Hair follicular keratinocyte (primary cell): ENCODE measurements around the gene ADPRH. TPM values are rescaled to one million over a fixed set of nuclear protein-coding genes. Genes with fewer than 3 reads are reported as not detected.

ENCODE experiments used
- total RNA-seq: library from RNA; depleted of rRNA; stranded (reverse); fragments of >200 nt; gene quantifications from 2 replicates; pipeline ENCODE4 v1.2.3, GENCODE V29; 2015

ADPRH gene
- 1.5 TPM in 2 replicates for total RNA-seq

DNA sequence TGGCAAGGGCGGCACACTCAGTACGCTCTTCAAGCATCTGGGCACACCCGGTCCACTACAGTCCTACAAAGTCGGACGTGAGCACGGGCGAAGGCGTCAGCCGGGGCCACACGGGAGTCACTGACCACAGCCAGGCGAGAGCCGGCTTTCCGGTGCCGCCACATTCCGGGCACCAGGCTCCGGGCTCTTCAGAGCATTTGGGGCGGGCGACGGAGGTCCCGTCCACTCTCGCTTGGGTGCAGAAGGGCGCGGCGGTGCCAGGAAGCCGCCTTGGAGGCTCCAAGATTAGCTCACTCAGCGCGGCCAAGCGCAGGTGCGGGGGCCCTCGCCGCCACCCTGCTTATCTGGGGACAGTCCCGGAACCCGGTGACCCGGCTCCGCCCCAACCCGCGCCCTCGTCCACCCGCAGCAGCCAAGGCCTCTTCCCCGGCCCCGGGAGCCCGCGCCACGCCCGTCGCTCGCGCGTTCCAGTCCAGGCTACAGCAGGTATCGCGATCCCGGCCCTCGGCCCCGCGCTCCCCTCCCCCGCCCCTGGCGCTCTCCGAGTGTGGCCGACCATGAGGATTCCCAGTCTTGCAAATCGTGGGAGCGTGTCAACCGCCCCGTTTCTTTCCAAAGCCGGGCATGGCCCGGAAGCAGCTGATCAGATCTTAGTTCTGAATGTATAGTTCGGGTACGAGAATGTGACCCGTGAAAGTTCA lies at the start of gene ADPRH:
ADPRH (plus strand) TSS at position 127 of the 701 bp plus-strand sequence. CDS start 2,678 bp downstream, outside the sequence.

GRCh38 chr3:119559441-119559963 lies 19.8 kb upstream of the ADPRH start, which contains the start of gene CD80:
Gene CD80, minus strand, starts transcription at chr3:119559614. Its CDS starts 1,886 bp downstream, at chr3:119557728.

DNA sequence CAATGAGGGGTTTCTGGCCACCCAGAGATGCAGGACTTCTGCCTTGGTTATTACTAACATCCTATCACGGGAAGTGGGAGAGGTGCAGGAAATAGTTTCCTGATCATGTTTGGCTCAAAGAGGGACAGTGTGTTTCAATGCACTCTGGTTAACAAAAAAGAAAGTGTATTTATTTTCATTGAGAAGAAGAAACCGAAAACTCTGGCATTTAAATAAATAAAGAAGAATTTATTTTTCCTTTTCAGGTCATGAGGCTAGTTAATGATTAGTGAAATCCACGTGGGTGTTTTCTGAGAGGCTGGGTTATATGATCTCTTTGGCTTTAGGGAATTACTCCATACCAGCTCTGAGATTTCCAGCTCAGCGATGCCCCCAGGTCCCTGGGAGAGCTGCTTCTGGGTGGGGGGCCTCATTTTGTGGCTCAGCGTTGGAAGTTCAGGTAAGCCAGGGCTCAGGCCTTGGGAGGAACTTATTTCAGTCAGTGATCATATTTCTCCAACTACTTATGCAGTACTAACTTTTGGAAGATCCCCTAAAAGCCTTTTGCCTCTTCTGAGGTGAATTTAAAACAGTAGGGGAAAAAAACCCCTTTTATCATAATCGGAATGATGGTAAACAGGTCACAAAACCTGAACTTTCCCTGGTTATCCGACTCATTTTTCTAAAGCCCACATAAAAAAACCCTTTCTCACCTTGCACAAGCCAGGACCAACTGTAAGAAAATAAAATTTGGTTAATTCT lies 18.4 kb downstream of the ADPRH start, which contains the start of gene PLA1A:
PLA1A (plus strand) TSS at position 338 of the 741 bp plus-strand sequence; CDS start at position 367, 29 bp downstream.

Other genes starting within 250 kb of the ADPRH start
- 36.3 and 46.5 TPM in 2 replicates for gene TMEM39A, start 115.9 kb upstream of the ADPRH start, total RNA-seq
- gene POGLUT1, start 110.5 kb upstream of the ADPRH start, total RNA-seq, result 9.5 and 11.8 TPM in 2 replicates
- 42.8 and 55.3 TPM in 2 replicates for gene TIMMDC1, start 80.9 kb upstream of the ADPRH start, total RNA-seq
- gene CD80, start 19.9 kb upstream of the ADPRH start, total RNA-seq, result not detected in 2 replicates
- gene PLA1A, start 18.4 kb downstream of the ADPRH start, total RNA-seq, result not detected in 2 replicates
- 0.08 TPM in 1 of 2 replicates, not detected in the other for gene POPDC2, start 81.1 kb downstream of the ADPRH start, total RNA-seq
- 24.6 and 29.6 TPM in 2 replicates for gene COX17, start 97.9 kb downstream of the ADPRH start, total RNA-seq
- gene CFAP91, start 123.5 kb downstream of the ADPRH start, total RNA-seq, result not detected in 2 replicates
- gene NR1I2, start 202.6 kb downstream of the ADPRH start, total RNA-seq, result 0.08 TPM in 2 replicates